ENCODE data around the gene INHBB.

The INHBB gene

GRCh38 chr2:120398996-120399888 is 53.3 kb downstream of the INHBB start:
- FAIRE-seq: no peak

GRCh38 chr2:120399889-120400240 is 53.9 kb downstream of the INHBB start:
- no peak for TF ChIP-seq CTCF (IDR thresholded peaks at IDR 0.05; ENCODE audit: insufficient read depth, missing control alignments)
- no peak for DNase-seq (ENCODE audit: insufficient read length, low spot score)
- FAIRE-seq: no peak

More at GRCh38 chr2:120398996-120399888, 53.3 kb downstream of the INHBB start:
- TF ChIP-seq CTCF (IDR thresholded peaks at IDR 0.05; ENCODE audit: insufficient read depth, missing control alignments): no peak
- no peak for DNase-seq (ENCODE audit: insufficient read length, low spot score)

GRCh38 chr2:120400551-120400950 is 54.6 kb downstream of the INHBB start:
- no peak for TF ChIP-seq CTCF (IDR thresholded peaks at IDR 0.05; ENCODE audit: insufficient read depth, missing control alignments)
- no peak for DNase-seq (ENCODE audit: insufficient read length, low spot score)
- no peak for FAIRE-seq

Measured in D721Med (cell line).